PC-3 (cell line): ENCODE data around the gene COX4I1. TPM values are rescaled to one million over a fixed set of nuclear protein-coding genes. Genes with fewer than 3 reads are reported as not detected.

Experiments used
- ATAC-seq: fragments of 200-7000 bp; cut with Tn5 transposase; 2 replicates; pipeline ENCODE4 v1.9.1; 2020; ENCODE audit warnings: mild to moderate bottlenecking, moderate library complexity
- BruUV-seq: library from RNA; stranded (reverse); fragments of 400-500 nt; replicated peaks from 2 replicates; lab custom pipeline; 2021; lab: Mats Ljungman, UMichigan
- CTCF ChIA-PET: fragments of 300-600 bp; sonication (Branson Sonifier 250); formaldehyde crosslinking; loops from one replicate; lab custom pipeline; 2022; ENCODE audit warnings: antibody characterized with exemption; lab: Charles Lee
- POLR2A ChIA-PET: fragments of 300-600 bp; sonication (Branson Sonifier 250); formaldehyde crosslinking; loops from one replicate; lab custom pipeline; 2022; ENCODE audit warnings: antibody characterized with exemption; ENCODE audit not compliant: unreplicated experiment; lab: Charles Lee
- DNase-seq: peaks from one replicate; pipeline ENCODE4 v3.0.0-alpha.2; 2015
- H2AFZ ChIP-seq: fragments of 300-600 bp; sonication (generic); 2 replicates; pipeline ENCODE4 v1.6.0; 2016; ENCODE audit warnings: antibody characterized with exemption, low read length
- H3F3A ChIP-seq: fragments of 300-600 bp; sonication (generic); one replicate; pipeline ENCODE4 v1.6.0; 2017; ENCODE audit warnings: antibody characterized with exemption, low read length, control low read depth, mild to moderate bottlenecking; ENCODE audit not compliant: unreplicated experiment
- H3K27ac ChIP-seq: fragments of 300-600 bp; sonication (generic); 2 replicates; pipeline ENCODE4 v1.5.1; 2016; ENCODE audit warnings: mild to moderate bottlenecking, low read length
- H3K27me3 ChIP-seq: fragments of 300-600 bp; sonication (generic); 2 replicates; pipeline ENCODE4 v1.6.1; 2016; ENCODE audit warnings: low read length, mixed read lengths
- H3K36me3 ChIP-seq: fragments of 300-600 bp; sonication (generic); 2 replicates; pipeline ENCODE4 v1.6.1; 2016; ENCODE audit warnings: low read depth, mixed run types, low read length, mixed read lengths
- H3K4me1 ChIP-seq: fragments of 300-600 bp; sonication (generic); 2 replicates; pipeline ENCODE4 v1.5.1; 2016; ENCODE audit warnings: low read length; ENCODE audit not compliant: insufficient read depth
- H3K4me2 ChIP-seq: fragments of 300-600 bp; sonication (generic); 2 replicates; pipeline ENCODE4 v1.6.0; 2016; ENCODE audit warnings: low read length
- H3K4me3 ChIP-seq: fragments of 300-600 bp; sonication (generic); 2 replicates; pipeline ENCODE4 v1.5.1; 2016; ENCODE audit warnings: mild to moderate bottlenecking, low read length, mixed read lengths
- H3K79me2 ChIP-seq: fragments of 300-600 bp; sonication (generic); 2 replicates; pipeline ENCODE4 v1.6.1; 2017; ENCODE audit warnings: low read length, mixed read lengths
- H3K9ac ChIP-seq: fragments of 300-600 bp; sonication (generic); 2 replicates; pipeline ENCODE4 v1.6.0; 2016; ENCODE audit warnings: mild to moderate bottlenecking, low read length
- H3K9me2 ChIP-seq: fragments of 300-600 bp; sonication (generic); replicated peaks from 2 replicates; pipeline ENCODE4 v1.6.1; 2016; ENCODE audit warnings: mixed run types, low read length, mixed read lengths
- H3K9me3 ChIP-seq: fragments of 300-600 bp; sonication (generic); 2 replicates; pipeline ENCODE4 v1.6.1; 2016; ENCODE audit warnings: low read length, mixed read lengths
- H4K20me1 ChIP-seq: fragments of 300-600 bp; sonication (generic); 2 replicates; pipeline ENCODE4 v1.6.1; 2016; ENCODE audit warnings: low read length, mixed read lengths
- CTCF ChIP-seq: fragments of 300-600 bp; sonication (generic); conservative IDR thresholded peaks from 2 replicates; pipeline ENCODE4 v1.5.1; 2017; ENCODE audit warnings: antibody characterized with exemption, low read depth, mild to moderate bottlenecking, low read length
- EZH2 ChIP-seq: fragments of 300-600 bp; sonication (generic); IDR thresholded peaks from one replicate; pipeline ENCODE4 v1.6.1; 2017; ENCODE audit warnings: antibody characterized with exemption, mild to moderate bottlenecking, low read length; ENCODE audit not compliant: unreplicated experiment
- EZH2phosphoT487 ChIP-seq: fragments of 300-600 bp; sonication (generic); IDR thresholded peaks from 2 replicates; pipeline ENCODE4 v1.6.1; 2018; ENCODE audit warnings: mild to moderate bottlenecking, antibody characterized with exemption, low read length, borderline replicate concordance
- intact Hi-C: fragments of 100-400 bp; cut with micrococcal nuclease; formaldehyde crosslinking; loops from 2 replicates; pipeline ENCODE4 v1.9.0; 2023
- total RNA-seq: library from RNA; depleted of rRNA; stranded (reverse); fragments of >200 nt; gene quantifications from 2 replicates; pipeline ENCODE4 v1.2.3, GENCODE V29; 2014

COX4I1 gene
- total RNA-seq, 1 experiment from 2014 or later = 598 TPM

GRCh38 chr16:85853547-85854545, 54.4 kb downstream of the COX4I1 start:
- POLR2A ChIA-PET = no interaction called here
- Histone ChIP-seq H3K79me2 (no peaks in the 10 kb centered on the region), H3K4me1 (no peaks in the 10 kb centered on the region), H3K9me3 (no peaks in the 10 kb centered on the region), H3F3A (no peaks in the 10 kb centered on the region), H3K36me3 (no peaks in the 10 kb centered on the region), H3K27me3 (peaks cover 56% of the 10 kb centered on the region), H4K20me1 (no peaks in the 10 kb centered on the region), H3K4me2 (no peak overlapping the region), H2AFZ (no peak overlapping the region), H3K9me2 (no peaks in the 10 kb centered on the region), H3K9ac (no peak overlapping the region), H3K27ac (no peak overlapping the region), H3K4me3 (no peak overlapping the region)
- TF ChIP-seq CTCF = no peak
- no peak for TF ChIP-seq EZH2phosphoT487
- no peak for TF ChIP-seq EZH2
- no TSS peak for BruUV-seq
- ATAC-seq = no peak
- CTCF ChIA-PET = no interaction called here
- no peak for DNase-seq
- intact Hi-C loops = no loop called here

GRCh38 chr16:85854935-85855334, 55.4 kb downstream of the COX4I1 start:
- Histone ChIP-seq H3K27me3 (peaks cover 46% of the 10 kb centered on the region), H3F3A (no peaks in the 10 kb centered on the region), H3K9me2 (no peaks in the 10 kb centered on the region), H3K4me2 (no peak overlapping the region), H3K4me3 (no peak overlapping the region), H4K20me1 (no peaks in the 10 kb centered on the region), H2AFZ (no peak overlapping the region), H3K27ac (no peak overlapping the region), H3K36me3 (no peaks in the 10 kb centered on the region), H3K4me1 (no peaks in the 10 kb centered on the region), H3K79me2 (no peaks in the 10 kb centered on the region), H3K9me3 (no peaks in the 10 kb centered on the region), H3K9ac (no peak overlapping the region)
- ATAC-seq = no peak
- intact Hi-C loops = no loop called here
- BruUV-seq = no TSS peak
- ChIA-PET CTCF (no interaction called here), POLR2A (no interaction called here)
- TF ChIP-seq CTCF = no peak
- TF ChIP-seq EZH2 = no peak
- TF ChIP-seq EZH2phosphoT487 = no peak
- DNase-seq = no peak

- no peak for ATAC-seq
- BruUV-seq = no TSS peak
Observed at GRCh38 chr16:85856079-85856478, 56.6 kb downstream of the COX4I1 start.

More at GRCh38 chr16:85856079-85856478, 56.6 kb downstream of the COX4I1 start:
- Histone ChIP-seq H3K4me1 (no peaks in the 10 kb centered on the region), H3K79me2 (no peaks in the 10 kb centered on the region), H3K27me3 (peaks cover 34% of the 10 kb centered on the region), H3K9ac (no peak overlapping the region), H3K27ac (no peak overlapping the region), H3K4me2 (no peak overlapping the region), H3K36me3 (no peaks in the 10 kb centered on the region), H4K20me1 (no peaks in the 10 kb centered on the region), H3K9me3 (no peaks in the 10 kb centered on the region), H3F3A (no peaks in the 10 kb centered on the region), H3K9me2 (no peaks in the 10 kb centered on the region), H2AFZ (no peak overlapping the region), H3K4me3 (no peak overlapping the region)
- ChIA-PET POLR2A (no interaction called here), CTCF (no interaction called here)
- intact Hi-C loops = no loop called here
- no peak for DNase-seq
- TF ChIP-seq CTCF = no peak
- TF ChIP-seq EZH2 = no peak
- TF ChIP-seq EZH2phosphoT487 = no peak
